Measurements from ENCODE around the gene EDN3.

Gene EDN3

DNA sequence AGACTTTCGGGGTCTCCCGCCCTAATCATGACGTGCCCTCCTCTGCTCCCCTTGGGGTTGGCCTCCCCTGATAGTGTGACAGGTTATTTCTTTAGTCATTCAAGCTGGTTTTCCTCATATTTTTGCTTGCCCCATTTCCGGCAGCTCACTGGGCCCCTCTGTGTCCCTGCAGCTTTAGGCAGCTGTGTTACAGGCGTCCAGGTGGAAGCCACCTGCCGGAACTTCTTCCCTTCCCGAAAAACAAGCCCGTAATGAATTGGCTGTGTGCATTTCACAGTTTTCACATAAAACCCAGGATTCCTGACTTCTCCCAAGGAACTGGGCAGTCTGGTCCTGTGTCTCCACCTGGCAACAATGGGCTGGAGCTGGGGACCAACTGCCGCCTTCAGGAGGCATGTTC, 52.6 kb downstream of the EDN3 start:
- no peak for ATAC-seq
- TF ChIP-seq PPARA (CRISPR knock-in tag; IDR thresholded peaks at IDR 0.05; ENCODE audit: borderline replicate concordance), result no peak
- TF ChIP-seq, protein P1, sequence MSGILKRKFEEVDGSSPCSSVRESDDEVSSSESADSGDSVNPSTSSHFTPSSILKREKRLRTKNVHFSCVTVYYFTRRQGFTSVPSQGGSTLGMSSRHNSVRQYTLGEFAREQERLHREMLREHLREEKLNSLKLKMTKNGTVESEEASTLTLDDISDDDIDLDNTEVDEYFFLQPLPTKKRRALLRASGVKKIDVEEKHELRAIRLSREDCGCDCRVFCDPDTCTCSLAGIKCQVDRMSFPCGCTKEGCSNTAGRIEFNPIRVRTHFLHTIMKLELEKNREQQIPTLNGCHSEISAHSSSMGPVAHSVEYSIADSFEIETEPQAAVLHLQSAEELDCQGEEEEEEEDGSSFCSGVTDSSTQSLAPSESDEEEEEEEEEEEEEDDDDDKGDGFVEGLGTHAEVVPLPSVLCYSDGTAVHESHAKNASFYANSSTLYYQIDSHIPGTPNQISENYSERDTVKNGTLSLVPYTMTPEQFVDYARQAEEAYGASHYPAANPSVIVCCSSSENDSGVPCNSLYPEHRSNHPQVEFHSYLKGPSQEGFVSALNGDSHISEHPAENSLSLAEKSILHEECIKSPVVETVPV (CRISPR knock-in tag; IDR thresholded peaks at IDR 0.05), result no peak
- TF ChIP-seq ZNF565 (CRISPR knock-in tag; conservative IDR thresholded peaks at IDR 0.05; ENCODE audit: low read depth), result no peak
- TF ChIP-seq CSDC2 (CRISPR knock-in tag; IDR thresholded peaks at IDR 0.05), result no peak
- TF ChIP-seq BACH2 (CRISPR knock-in tag; IDR thresholded peaks at IDR 0.05; ENCODE audit: borderline replicate concordance), result no peak
- no peak for TF ChIP-seq ZNF8 (CRISPR knock-in tag; IDR thresholded peaks at IDR 0.05)
- no peak for TF ChIP-seq ZC3H10 (CRISPR knock-in tag; IDR thresholded peaks at IDR 0.05)
- TF ChIP-seq, protein P2, sequence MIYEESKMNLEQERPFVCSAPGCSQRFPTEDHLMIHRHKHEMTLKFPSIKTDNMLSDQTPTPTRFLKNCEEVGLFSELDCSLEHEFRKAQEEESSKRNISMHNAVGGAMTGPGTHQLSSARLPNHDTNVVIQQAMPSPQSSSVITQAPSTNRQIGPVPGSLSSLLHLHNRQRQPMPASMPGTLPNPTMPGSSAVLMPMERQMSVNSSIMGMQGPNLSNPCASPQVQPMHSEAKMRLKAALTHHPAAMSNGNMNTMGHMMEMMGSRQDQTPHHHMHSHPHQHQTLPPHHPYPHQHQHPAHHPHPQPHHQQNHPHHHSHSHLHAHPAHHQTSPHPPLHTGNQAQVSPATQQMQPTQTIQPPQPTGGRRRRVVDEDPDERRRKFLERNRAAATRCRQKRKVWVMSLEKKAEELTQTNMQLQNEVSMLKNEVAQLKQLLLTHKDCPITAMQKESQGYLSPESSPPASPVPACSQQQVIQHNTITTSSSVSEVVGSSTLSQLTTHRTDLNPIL (CRISPR knock-in tag; IDR thresholded peaks at IDR 0.05; ENCODE audit: low read depth), result no peak
- TF ChIP-seq, protein P3, sequence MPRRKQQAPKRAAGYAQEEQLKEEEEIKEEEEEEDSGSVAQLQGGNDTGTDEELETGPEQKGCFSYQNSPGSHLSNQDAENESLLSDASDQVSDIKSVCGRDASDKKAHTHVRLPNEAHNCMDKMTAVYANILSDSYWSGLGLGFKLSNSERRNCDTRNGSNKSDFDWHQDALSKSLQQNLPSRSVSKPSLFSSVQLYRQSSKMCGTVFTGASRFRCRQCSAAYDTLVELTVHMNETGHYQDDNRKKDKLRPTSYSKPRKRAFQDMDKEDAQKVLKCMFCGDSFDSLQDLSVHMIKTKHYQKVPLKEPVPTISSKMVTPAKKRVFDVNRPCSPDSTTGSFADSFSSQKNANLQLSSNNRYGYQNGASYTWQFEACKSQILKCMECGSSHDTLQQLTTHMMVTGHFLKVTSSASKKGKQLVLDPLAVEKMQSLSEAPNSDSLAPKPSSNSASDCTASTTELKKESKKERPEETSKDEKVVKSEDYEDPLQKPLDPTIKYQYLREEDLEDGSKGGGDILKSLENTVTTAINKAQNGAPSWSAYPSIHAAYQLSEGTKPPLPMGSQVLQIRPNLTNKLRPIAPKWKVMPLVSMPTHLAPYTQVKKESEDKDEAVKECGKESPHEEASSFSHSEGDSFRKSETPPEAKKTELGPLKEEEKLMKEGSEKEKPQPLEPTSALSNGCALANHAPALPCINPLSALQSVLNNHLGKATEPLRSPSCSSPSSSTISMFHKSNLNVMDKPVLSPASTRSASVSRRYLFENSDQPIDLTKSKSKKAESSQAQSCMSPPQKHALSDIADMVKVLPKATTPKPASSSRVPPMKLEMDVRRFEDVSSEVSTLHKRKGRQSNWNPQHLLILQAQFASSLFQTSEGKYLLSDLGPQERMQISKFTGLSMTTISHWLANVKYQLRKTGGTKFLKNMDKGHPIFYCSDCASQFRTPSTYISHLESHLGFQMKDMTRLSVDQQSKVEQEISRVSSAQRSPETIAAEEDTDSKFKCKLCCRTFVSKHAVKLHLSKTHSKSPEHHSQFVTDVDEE (CRISPR knock-in tag; IDR thresholded peaks at IDR 0.05), result no peak
- no peak for TF ChIP-seq ZFP3 (CRISPR knock-in tag; IDR thresholded peaks at IDR 0.05)
- TF ChIP-seq RARB (CRISPR knock-in tag; IDR thresholded peaks at IDR 0.05), result no peak
- TF ChIP-seq GLIS3 (CRISPR knock-in tag; IDR thresholded peaks at IDR 0.05), result no peak
- no peak for TF ChIP-seq TCF4 (CRISPR knock-in tag; IDR thresholded peaks at IDR 0.05; ENCODE audit: borderline replicate concordance)
- no peak for TF ChIP-seq TOX (CRISPR knock-in tag; IDR thresholded peaks at IDR 0.05; ENCODE audit: borderline replicate concordance)
- no peak for TF ChIP-seq ZNF70 (CRISPR knock-in tag; IDR thresholded peaks at IDR 0.05)
- no peak for TF ChIP-seq ISL1 (CRISPR knock-in tag; IDR thresholded peaks at IDR 0.05)
- TF ChIP-seq ESRRG (CRISPR knock-in tag; IDR thresholded peaks at IDR 0.05), result no peak
- TF ChIP-seq ARNTL (CRISPR knock-in tag; IDR thresholded peaks at IDR 0.05; ENCODE audit: borderline replicate concordance, low read depth), result no peak

DNA sequence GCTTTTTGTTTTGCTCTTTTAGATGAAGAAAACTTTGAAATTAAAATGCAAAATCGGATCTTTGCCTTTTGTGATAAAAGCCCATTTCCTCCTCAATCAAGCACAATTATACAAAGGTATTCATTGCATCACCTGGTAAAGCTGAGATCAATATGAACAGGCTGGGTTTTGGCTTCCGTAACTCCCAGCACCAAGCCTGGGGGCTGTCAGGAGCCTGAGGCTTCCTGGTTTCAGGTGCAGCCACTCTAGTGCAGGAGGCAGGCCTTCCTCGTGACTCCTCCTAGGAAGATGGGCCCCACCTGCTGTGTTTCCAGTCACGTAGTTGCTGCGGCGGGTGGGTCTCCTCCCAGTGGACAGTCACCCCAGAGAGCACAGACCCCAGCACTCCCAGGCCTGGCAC, 54.0 kb downstream of the EDN3 start:
- ATAC-seq, result no peak
- no peak for TF ChIP-seq SNAI2 (CRISPR knock-in tag; IDR thresholded peaks at IDR 0.05)
- TF ChIP-seq PPARA (CRISPR knock-in tag; IDR thresholded peaks at IDR 0.05; ENCODE audit: borderline replicate concordance), result no peak
- no peak for TF ChIP-seq GLIS3 (CRISPR knock-in tag; IDR thresholded peaks at IDR 0.05)
- TF ChIP-seq TCF4 (CRISPR knock-in tag; IDR thresholded peaks at IDR 0.05; ENCODE audit: borderline replicate concordance), result no peak
- TF ChIP-seq ZFP3 (CRISPR knock-in tag; IDR thresholded peaks at IDR 0.05), result no peak
- TF ChIP-seq ESRRG (CRISPR knock-in tag; IDR thresholded peaks at IDR 0.05), result no peak
- TF ChIP-seq, protein P2 (CRISPR knock-in tag; IDR thresholded peaks at IDR 0.05; ENCODE audit: low read depth), result no peak
- no peak for TF ChIP-seq ZNF8 (CRISPR knock-in tag; IDR thresholded peaks at IDR 0.05)
- TF ChIP-seq TOX (CRISPR knock-in tag; IDR thresholded peaks at IDR 0.05; ENCODE audit: borderline replicate concordance), result no peak
- TF ChIP-seq, protein P4, sequence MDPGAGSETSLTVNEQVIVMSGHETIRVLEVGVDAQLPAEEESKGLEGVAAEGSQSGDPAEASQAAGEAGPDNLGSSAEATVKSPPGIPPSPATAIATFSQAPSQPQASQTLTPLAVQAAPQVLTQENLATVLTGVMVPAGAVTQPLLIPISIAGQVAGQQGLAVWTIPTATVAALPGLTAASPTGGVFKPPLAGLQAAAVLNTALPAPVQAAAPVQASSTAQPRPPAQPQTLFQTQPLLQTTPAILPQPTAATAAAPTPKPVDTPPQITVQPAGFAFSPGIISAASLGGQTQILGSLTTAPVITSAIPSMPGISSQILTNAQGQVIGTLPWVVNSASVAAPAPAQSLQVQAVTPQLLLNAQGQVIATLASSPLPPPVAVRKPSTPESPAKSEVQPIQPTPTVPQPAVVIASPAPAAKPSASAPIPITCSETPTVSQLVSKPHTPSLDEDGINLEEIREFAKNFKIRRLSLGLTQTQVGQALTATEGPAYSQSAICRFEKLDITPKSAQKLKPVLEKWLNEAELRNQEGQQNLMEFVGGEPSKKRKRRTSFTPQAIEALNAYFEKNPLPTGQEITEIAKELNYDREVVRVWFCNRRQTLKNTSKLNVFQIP (CRISPR knock-in tag; IDR thresholded peaks at IDR 0.05; ENCODE audit: borderline replicate concordance, low read depth), result no peak
- TF ChIP-seq ZFP30 (CRISPR knock-in tag; IDR thresholded peaks at IDR 0.05), result no peak
- TF ChIP-seq BACH2 (CRISPR knock-in tag; IDR thresholded peaks at IDR 0.05; ENCODE audit: borderline replicate concordance), result no peak
- TF ChIP-seq ZC3H10 (CRISPR knock-in tag; IDR thresholded peaks at IDR 0.05), result no peak
- no peak for TF ChIP-seq ISL1 (CRISPR knock-in tag; IDR thresholded peaks at IDR 0.05)
- TF ChIP-seq, protein P1 (CRISPR knock-in tag; IDR thresholded peaks at IDR 0.05), result no peak
- TF ChIP-seq ZNF70 (CRISPR knock-in tag; IDR thresholded peaks at IDR 0.05), result no peak
- TF ChIP-seq RARB (CRISPR knock-in tag; IDR thresholded peaks at IDR 0.05), result no peak

Measured in SK-N-SH treated with all-trans-retinoic acid at 6 μM for 48 hours (cell line).